Measurements from ENCODE around the gene TINCR.

TINCR gene

DNA sequence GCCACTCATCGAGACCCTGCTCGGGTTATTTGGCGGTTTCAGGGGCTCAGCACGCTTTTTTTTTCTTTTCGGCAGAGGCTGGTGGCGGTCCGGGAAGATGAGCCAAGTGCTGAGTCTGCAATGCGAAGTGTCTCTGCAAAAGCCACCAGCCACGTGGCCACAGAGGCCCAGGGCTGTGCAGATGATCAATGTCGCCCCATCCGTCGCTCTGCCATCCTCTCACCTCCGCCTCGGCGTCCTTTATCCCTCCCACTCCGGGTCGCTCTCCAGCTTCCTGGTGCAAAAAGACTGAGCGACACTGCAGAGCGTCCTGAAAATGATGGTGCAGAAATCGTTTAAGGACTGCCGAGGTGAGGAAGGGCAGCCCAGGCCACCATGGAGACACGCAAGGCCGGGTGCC, 55.0 kb downstream of the TINCR start:
- ATAC-seq = no peak
- TF ChIP-seq CSDC2 (CRISPR knock-in tag; IDR thresholded peaks at IDR 0.05) (no peak), RARB (CRISPR knock-in tag; IDR thresholded peaks at IDR 0.05) (no peak), ARNTL (CRISPR knock-in tag; IDR thresholded peaks at IDR 0.05; ENCODE audit: borderline replicate concordance, low read depth) (no peak), GLIS3 (CRISPR knock-in tag; IDR thresholded peaks at IDR 0.05) (no peak), ZFP3 (CRISPR knock-in tag; IDR thresholded peaks at IDR 0.05) (no peak), BACH2 (CRISPR knock-in tag; IDR thresholded peaks at IDR 0.05; ENCODE audit: borderline replicate concordance) (no peak), ISL1 (CRISPR knock-in tag; IDR thresholded peaks at IDR 0.05) (no peak)
- TF ChIP-seq, protein P1, sequence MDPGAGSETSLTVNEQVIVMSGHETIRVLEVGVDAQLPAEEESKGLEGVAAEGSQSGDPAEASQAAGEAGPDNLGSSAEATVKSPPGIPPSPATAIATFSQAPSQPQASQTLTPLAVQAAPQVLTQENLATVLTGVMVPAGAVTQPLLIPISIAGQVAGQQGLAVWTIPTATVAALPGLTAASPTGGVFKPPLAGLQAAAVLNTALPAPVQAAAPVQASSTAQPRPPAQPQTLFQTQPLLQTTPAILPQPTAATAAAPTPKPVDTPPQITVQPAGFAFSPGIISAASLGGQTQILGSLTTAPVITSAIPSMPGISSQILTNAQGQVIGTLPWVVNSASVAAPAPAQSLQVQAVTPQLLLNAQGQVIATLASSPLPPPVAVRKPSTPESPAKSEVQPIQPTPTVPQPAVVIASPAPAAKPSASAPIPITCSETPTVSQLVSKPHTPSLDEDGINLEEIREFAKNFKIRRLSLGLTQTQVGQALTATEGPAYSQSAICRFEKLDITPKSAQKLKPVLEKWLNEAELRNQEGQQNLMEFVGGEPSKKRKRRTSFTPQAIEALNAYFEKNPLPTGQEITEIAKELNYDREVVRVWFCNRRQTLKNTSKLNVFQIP (CRISPR knock-in tag; IDR thresholded peaks at IDR 0.05; ENCODE audit: borderline replicate concordance, low read depth) = no peak
- TF ChIP-seq, protein P2, sequence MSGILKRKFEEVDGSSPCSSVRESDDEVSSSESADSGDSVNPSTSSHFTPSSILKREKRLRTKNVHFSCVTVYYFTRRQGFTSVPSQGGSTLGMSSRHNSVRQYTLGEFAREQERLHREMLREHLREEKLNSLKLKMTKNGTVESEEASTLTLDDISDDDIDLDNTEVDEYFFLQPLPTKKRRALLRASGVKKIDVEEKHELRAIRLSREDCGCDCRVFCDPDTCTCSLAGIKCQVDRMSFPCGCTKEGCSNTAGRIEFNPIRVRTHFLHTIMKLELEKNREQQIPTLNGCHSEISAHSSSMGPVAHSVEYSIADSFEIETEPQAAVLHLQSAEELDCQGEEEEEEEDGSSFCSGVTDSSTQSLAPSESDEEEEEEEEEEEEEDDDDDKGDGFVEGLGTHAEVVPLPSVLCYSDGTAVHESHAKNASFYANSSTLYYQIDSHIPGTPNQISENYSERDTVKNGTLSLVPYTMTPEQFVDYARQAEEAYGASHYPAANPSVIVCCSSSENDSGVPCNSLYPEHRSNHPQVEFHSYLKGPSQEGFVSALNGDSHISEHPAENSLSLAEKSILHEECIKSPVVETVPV (CRISPR knock-in tag; IDR thresholded peaks at IDR 0.05) = no peak
